HG03432 (cell line): ENCODE data around the gene GABBR2.

Experiments used
- ATAC-seq: cut with Tn5 transposase; IDR thresholded peaks from one replicate; pipeline ENCODE4 v1.9.1; 2021; ENCODE audit warnings: mild to moderate bottlenecking, moderate library complexity; ENCODE audit not compliant: unreplicated experiment

GABBR2 gene

GRCh38 chr9:98724810-98725530 is 16.2 kb upstream of the GABBR2 start:
- ATAC-seq = no peak

DNA sequence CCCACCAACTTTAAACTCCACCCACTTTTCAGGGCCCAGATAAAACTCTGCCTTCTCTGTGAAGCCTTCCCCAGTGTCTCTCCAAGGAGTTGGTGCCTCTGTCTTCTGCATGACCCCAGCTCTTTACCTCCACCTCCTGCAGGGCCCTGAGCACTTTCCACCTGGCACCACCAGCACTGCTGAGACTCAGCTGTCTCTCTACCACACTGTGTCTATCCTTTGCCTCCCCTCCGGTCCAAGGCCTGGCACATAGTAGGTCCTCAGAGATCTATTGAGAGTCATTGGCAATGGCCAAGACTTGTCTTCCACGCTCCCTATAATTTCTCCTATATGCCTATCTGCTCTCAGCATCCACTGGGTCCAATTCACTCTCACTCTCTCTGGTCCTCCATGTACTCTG is 12.9 kb upstream of the GABBR2 start:
- ATAC-seq = no peak

DNA sequence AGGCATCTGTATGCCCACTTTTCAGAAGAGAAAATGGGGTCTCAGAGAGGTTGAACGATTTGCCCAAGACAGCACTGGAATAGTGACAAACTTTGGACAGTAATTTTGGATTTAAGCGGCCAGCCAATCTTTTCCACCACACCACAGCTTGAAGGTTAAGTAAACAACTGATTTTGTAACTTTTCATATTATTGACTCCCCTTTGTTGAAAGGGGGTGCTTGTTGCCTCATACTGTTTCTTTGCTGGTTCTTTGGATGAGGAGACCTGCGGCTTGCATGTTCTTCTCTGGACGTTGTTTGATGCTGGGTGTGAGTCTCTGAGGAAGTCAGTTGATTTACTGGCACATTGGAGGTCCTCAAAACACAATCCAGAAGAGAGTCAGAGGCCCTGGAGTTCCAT is 11.7 kb upstream of the GABBR2 start:
- ATAC-seq = no peak

DNA sequence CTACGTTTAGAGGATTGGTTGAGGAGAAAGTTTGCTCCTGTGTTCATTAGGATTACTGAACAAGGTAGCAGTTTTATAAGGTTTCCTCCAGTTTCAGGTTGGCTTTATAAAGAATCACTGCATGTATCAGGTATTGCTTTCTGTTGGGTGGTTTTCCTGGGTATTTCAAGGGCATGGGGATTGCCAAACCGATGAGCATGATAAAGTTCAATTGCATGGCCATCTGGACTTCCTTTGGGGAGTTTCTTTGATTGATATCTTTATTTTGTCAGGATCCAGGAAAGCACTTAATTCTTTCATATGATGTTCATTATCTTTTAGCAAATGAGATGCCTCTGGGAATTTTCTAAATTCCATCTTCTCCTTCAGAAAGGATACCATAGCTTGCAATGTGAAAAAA is 10.3 kb upstream of the GABBR2 start:
- no peak for ATAC-seq

DNA sequence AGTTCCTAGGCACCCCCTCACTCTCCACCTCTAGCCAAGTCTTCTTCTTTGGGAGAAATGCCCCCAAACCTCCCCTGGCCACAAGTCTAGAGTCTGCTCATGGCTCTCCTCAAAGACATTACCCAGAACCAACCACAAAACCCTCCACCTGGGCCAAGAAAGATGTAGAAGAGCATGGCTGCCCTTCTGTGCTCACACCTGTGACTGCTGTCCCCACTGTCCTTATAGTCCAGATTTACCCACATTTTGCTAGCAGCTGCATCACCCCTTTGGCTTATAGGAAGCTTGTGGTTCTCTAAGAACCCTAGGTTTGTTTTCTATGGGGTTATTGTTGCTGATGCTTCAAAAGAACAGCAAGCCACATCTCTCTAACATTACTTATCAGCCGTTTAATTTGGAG is 6.1 kb upstream of the GABBR2 start:
- no peak for ATAC-seq

DNA sequence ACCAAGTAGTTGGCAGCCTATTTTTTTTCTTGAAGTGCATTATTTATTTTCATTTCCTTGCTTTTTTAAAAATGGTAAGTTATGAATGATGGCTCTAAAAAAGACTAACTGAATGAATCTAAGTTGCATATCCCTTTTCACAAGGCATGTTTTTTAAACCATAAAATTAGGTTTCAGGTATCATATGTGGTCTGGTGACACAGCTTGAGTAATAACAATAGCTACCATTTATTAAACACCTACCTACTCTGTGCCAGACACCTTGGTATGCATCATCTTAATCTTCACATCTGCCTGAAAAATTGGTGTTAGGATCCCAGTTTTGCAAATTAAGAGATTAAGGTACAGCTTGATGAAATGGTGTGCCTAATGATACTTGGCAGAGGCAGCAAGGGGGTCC is 4.3 kb upstream of the GABBR2 start:
- ATAC-seq = no peak

DNA sequence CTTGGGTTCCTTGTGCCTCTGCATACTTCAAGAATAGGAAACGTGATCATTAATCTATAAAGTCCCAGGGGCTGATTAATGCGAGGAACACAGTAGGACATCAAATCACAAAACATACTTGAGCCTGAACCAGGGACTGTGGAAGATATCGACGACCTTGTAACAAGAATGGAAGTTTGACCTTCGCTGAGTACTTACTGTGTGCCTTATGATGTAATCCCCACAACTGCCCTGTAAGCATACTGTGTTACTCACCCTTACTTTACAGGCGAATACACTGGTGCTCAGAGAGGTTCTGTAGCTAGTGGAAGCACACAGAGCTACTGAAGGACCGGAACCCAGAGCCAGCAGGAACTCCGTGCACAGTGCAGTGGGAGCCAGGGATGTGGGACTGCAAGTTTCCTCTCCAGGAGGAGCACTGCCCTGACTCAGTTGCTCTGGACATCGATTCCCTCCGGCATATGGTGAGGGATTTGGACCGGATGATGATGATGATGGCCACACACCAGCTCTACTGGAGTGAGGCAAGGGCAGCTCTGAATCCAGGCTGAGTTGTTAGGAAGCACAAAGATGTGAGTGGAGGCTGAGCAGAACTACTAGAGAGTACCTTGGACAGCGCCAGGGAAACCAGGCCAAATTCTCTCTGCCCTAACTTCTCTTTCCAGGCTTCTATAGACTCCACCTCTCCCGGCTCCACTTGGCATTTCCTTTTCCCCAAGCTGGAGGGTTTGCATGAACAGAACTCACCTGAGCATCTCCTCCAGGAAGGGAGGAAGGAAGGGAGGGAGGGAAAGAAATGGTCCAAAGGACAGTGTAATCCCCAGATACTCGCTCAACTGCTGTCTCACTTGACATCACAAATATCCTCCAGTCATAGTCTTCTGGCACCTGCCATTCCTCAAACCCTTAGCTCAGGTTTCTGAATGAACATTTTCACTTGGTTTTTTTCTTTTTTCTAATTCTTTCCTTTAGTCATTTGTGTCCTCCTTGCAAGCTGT is 1.5 kb upstream of the GABBR2 start:
- ATAC-seq = no peak

GRCh38 chr9:98708103-98708932 is 417 bp downstream of the GABBR2 start:
- no peak for ATAC-seq

DNA sequence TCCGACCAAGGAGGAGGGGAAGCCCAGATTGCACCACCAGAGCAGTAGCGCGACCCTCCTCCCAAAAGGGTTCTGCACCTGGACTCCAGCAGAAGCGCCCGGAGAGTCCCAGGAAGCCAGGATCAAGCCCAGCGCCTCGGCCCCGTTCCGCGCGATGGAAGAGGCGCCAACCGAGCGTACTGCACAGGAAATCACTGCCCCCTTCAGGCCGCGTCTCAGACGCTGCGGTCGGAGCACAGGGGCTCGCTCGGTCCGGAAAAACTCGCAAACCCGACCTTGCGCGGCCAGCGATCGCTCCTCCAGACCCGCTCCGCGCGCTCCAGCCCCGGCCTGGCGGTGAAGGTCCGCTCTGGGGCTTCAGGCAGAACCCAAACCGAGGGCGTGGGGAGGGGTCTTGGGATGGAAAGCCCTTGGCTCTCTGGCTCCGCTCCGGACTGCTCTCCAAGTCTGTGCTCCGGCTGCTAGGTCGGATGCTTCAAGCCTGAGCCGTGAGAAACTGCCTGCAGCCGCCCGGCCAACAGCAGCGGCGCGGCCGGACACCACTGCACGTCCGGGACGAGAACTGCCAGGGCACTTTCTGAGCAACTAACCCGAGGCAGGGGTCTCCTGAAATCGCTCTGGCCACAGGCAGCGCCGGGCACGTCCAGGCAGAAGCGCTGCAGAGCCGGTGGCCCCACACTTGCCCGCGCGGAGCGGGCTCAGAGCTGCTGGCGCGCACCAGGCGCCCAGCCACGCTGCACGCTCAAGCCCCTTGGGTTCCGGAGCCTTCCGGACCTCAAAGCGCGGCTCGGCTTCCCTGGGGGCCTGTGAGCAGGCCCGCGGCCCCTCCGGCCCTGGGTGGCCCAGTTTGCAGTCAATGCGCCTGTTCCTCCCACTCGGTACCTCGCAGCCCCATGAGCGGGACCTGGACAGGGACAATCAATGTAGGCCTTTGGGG is 1.3 kb downstream of the GABBR2 start:
- ATAC-seq = no peak

DNA sequence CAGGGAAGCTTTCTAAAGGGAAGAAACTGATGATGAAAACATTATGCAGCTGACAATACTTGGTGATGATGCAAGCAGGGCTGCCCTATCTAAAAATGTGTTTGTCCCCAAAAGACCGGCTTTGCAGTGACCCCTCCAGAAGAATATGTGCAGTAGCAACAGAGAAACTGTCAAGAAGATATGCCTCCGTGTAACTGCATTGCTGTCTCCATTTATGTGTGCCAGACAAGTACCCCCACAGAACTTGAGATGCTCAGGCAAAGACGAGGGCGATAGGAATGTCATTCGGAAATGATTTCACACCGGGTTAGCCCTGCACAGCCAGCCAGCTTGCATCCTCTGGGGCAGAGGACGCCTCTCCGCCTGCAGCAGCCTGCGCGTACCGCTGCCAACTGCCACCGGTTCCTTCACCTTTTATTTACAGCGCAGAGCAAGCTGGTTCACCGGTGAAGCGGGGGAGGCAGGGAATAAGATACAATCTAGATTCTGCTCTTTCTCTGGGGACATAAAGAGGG is 2.0 kb downstream of the GABBR2 start:
- no peak for ATAC-seq

GRCh38 chr9:98702835-98703380 is 5.8 kb downstream of the GABBR2 start:
- ATAC-seq = no peak

GRCh38 chr9:98702340-98702739 is 6.4 kb downstream of the GABBR2 start:
- no peak for ATAC-seq

- ATAC-seq = no peak
These were observed 7.2 kb downstream of the GABBR2 start for GRCh38 chr9:98701576-98701975.

DNA sequence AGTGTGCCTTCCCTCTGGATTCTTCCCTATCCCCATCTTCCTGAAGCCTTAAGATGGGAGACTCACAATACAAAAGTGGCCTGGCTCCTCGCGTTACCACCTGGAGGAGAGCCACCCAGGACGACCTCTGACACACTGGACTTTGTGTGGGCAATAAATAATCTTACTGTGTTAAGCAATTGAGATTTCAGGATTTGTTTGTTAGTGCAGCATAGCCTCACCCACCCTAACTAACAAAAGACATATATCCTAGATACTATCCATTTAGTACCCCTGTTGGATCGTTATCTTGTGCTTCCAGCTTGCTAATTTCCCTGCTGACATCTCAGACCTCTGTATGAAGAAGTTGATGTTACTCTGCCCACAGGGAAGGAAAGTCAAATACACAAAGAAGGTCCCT is 7.9 kb downstream of the GABBR2 start:
- no peak for ATAC-seq

- no peak for ATAC-seq
These were observed 9.9 kb downstream of the GABBR2 start for GRCh38 chr9:98698856-98699255.

- ATAC-seq = no peak
These were observed 13.8 kb downstream of the GABBR2 start for GRCh38 chr9:98694943-98695342.

DNA sequence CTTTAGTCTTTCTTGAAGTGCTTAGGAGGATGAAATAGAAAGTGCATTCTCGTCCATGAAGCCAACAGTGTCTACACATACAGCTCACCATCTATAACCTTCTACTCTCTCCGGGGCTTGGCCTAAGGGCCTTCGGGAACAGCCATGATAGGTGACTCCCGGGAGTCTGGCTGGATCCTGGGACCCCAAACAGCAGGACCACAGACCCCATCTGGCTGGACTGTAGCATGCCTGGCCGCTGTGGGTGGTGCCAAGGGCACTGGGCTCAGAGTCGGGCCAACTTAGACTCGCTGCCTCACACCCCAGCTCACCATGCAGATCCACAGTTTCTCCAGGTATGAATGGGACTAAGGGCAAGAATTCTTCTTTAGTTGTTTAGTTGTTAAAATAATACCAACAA is 16.3 kb downstream of the GABBR2 start:
- no peak for ATAC-seq

GRCh38 chr9:98691890-98692289 is 16.8 kb downstream of the GABBR2 start:
- ATAC-seq = no peak

GRCh38 chr9:98690686-98691085 is 18.0 kb downstream of the GABBR2 start:
- no peak for ATAC-seq
